SH-SY5Y (cell line): Measurements from ENCODE around the gene NEU2.

ENCODE experiments used
- GATA2 ChIP-seq: IDR thresholded peaks from 2 replicates; pipeline ENCODE4 v1.6.1; 2011; ENCODE audit warnings: mild to moderate bottlenecking, low read depth, low read length
- GATA3 ChIP-seq: IDR thresholded peaks from 2 replicates; pipeline ENCODE4 v1.6.1; 2011; ENCODE audit warnings: low read depth, mild to moderate bottlenecking, low read length, moderate library complexity

The NEU2 gene

DNA sequence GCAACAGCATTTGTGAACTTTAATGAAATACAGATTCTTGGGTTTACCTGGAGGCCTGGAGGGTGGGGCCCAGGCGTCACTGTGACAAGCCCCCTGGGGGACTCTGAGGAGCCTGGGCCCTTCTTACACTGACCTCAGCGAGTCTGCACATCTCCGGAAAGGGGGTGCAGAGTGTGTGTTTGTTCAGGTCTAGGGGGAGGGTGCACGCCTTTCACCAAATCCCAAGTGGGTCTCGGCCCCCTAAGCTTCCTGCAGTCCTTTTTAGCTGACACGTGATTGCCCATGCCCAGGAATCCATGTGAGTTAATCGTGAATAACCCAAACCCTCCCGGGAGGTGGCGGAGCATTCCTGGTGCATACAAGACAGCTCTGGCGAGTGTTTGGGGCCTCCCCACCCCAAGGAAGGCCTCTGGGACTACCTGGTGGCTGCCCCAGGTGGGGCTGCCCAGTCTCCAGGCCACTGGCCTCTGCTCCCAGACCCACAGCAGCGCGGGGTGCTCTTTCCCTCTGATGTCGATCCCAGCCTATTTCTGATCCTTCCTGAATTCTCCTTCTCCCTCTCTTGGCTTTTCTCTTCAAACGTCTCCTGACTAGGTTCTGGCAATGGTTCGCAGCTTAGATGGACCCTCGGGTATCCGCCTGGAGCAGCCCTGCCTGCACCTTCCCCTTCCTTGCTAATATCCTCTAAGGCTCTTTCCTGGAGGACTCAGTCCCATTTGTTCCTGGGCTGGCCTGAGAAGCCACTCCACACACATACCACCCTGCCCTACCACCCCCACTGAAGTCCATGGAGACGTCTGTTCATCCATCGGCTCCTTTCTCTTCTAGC, 29.4 kb upstream of the NEU2 start:
- TF ChIP-seq GATA2 (no peak), GATA3 (no peak)

DNA sequence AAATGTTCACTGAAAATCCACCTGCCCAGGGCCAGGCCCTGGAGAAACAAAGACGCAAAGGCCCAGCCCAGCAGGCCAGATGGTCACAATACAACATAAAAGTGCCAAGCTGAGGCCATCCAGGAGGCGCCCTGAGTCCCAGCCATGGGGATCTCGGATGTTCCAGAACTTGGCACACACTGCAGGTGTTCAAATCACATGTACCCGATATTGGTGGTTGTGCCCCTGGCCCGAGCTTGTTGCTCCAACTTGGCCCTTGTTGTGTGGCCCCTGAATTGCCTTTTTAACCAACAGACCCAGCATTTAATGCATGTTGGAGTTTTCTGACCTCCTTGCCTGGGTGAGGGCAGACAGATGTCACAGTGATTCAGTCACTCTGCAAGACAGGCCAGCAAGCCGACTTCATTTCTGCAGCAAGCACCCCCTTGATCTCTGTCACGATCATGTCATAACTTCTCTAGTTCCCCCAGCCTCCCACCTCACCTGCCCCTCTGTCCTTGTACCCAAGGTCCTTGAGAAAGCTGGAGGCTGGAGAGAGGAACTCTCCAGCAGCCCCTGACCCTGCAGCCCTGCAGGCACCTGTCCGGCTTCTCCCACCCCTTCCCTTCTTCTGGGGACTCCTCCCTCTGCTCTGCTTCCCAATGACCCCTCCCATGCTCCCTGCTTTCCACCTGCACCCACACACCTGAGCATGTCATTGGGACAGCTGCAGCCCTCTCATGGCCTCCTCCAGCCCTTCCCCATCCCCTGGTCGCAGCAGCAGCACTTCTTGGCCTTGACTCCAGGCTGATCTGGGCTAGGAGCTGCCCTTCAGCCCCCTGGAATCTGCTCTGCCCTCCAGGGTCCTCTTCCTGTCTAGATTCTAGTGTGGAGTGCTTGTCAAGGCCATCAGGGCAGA, 28.6 kb upstream of the NEU2 start:
- TF ChIP-seq GATA2: no peak
- no peak for TF ChIP-seq GATA3

DNA sequence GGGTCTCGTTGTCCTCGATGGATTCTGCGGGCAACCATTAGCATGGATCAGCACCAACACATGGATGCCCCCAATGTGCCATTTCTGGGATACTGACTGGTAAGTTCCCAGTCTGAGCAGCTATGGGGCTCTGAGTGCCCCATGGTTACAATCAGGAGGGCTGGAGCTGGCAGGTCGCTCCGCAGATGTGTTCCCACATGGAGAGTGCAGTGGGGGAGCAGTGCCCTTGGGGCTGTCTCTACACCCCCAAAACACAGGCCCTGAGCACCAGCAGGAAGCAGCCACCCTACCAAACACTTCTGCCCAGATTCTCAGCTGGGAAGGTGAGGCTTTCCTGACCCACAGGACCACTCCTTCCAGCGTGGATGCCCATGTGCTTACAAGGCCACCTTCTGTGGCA, 27.4 kb upstream of the NEU2 start:
- TF ChIP-seq GATA2 (no peak), GATA3 (no peak)

- no peak for TF ChIP-seq GATA3
- TF ChIP-seq GATA2: no peak
These were observed 25.8 kb upstream of the NEU2 start for GRCh38 chr2:233006648-233007047.

GRCh38 chr2:233007270-233007669, 25.2 kb upstream of the NEU2 start:
- no peak for TF ChIP-seq GATA3
- TF ChIP-seq GATA2: no peak

GRCh38 chr2:233007739-233008138, 24.7 kb upstream of the NEU2 start:
- TF ChIP-seq GATA3 (no peak), GATA2 (no peak)

DNA sequence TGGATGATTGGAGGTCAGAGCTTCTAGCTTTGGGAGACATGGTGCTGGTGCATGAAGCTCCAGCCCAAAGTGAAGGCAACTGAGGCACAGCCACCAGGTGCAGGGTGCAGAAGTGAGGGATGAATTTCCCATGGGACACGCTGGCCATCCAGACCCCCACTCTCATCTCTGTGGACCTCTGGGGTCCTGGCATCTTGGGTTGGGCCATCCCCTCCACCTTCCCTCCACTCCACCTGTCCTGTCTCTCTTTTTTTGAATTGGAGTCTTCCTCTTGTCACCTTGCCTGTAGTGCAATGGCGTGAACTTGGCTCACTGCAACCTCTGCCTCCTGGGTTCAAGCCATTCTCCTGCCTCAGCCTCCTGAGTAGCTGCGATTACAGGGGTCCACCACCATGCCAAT, 22.8 kb upstream of the NEU2 start:
- TF ChIP-seq GATA2: no peak
- no peak for TF ChIP-seq GATA3

DNA sequence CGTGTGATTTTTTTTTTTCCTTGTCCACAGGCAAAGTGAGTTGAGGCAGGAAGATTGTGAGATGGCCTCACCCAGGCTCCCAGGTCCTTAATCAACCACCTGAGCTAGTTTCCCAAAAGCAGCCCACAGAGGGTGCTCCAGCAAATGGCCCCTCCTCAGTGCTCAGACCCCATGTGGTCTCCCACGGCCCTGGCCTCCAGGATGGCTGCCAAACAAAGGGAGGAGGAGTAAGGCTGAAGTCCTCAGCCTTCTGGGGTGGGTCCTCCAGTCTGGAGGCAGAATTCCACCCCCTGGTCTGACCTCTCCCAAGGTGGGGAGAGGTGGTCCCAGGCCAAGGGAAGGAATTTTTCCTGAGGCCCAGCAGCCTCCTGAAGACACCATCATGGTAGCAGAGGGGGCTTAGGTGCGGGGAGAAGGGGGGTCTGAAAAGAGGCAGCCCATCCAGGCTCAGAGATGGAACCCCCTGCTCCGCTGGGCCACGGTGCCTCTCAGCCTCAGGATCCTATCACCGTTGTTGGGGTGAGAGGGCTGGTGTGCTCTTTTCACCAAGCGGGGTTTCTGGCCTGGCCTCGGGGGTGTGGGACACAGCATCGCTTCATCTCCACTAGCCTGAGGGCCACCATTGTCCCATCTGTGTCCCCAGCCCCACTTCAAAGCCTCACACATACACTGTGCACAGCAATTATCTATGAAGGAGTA, 21.8 kb upstream of the NEU2 start:
- TF ChIP-seq GATA2: no peak
- TF ChIP-seq GATA3: no peak

DNA sequence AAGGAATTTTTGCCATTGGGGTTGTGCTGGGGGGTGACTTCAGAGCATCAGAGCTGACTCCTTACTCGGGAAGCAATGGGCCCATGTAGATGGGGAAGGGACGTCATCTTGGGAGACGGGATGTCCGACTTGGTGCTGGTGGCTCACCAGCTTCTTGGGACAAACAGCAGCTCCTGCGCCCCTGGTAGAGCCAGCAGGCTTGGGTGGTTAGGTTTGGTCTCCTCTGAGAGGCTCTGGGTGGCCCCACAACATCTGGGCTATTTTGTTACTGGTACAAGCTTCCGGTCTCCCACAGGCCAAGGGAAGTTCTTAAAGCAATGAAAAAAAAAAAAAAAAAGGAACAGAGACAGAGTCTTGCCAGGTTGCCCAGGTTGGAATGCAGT, 21.2 kb upstream of the NEU2 start:
- TF ChIP-seq GATA3 (no peak), GATA2 (no peak)

DNA sequence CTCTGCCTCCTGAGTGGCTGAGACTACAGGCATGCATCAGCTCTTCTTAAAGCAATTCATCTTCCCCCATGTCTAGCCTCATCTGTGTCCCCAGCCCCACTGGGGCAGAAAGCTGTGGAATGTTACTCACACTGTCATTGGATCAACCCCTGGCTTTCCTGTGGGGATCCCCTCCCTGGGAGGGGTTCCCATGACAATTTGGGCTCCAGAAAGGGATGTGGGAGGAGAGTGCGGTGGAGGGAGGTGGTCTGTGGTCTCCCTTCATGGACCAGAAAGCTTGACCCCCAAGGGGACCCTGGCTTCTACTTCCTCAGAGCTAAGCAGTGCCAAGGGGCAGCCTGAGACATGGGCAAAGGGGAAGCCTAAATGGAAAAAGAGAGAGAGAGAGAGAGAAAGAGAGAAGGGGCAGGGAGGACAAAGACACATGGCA, 20.8 kb upstream of the NEU2 start:
- TF ChIP-seq GATA3 (no peak), GATA2 (no peak)

- TF ChIP-seq GATA2 (no peak), GATA3 (no peak)
These were observed 20.0 kb upstream of the NEU2 start for GRCh38 chr2:233012301-233012971.

DNA sequence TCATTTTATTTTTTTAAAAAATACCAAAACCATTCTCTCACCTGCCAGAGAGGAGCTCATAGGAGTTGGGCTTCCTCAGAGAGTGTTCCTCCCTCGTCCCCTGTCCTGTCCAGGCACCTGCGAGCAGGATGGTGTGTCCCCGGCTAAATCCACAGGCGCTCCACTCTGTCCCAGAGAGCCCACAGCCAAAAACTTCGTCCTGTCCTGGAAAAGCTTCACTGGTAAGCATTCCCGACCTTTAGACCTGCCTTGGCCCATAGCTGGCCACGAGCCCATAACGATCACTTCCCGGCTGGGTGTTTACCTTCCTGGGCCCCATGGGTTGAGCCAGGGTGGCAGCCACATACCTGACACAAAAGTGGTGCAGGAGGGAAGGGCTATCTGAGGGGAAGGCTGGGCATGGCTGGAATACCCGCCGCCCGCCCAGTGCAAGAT, 19.4 kb upstream of the NEU2 start, which contains the start of gene NGEF:
TSS of gene NGEF (minus strand) at position 230 of the 435 bp plus-strand sequence. CDS start 38,366 bp downstream, outside the sequence.
- TF ChIP-seq GATA2: no peak
- no peak for TF ChIP-seq GATA3

DNA sequence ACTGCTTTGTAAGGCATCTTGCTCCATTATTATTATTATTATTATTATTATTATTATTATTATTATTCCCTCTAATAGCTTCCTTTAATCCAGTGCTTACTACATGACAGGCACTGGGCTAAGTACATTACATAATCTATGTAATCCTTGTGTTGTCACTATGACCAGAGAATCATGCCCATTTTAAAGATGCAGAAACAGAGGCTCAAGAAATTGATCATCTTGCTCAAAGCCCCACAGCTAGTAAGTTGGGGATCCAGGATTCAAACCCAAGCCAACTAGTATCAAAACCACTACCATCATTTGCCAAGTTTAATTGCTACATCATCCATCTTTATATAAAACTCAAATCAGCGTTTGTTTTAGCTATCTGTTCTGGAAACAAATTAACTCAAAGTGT, 18.8 kb upstream of the NEU2 start:
- TF ChIP-seq GATA2 (no peak), GATA3 (no peak)
